Fibroblast of skin of left quadriceps (primary cell): ENCODE results near the gene OCIAD1.

Experiments
- DNase-seq, 2 experiments: peaks; one replicate each; pipeline ENCODE4 v3.0.0-alpha.2; 2013; ENCODE audit warnings: low read depth in 2 of 2

Gene OCIAD1

GRCh38 chr4:48891028-48891619 is 60.2 kb downstream of the OCIAD1 start:
- no peak for DNase-seq

DNA sequence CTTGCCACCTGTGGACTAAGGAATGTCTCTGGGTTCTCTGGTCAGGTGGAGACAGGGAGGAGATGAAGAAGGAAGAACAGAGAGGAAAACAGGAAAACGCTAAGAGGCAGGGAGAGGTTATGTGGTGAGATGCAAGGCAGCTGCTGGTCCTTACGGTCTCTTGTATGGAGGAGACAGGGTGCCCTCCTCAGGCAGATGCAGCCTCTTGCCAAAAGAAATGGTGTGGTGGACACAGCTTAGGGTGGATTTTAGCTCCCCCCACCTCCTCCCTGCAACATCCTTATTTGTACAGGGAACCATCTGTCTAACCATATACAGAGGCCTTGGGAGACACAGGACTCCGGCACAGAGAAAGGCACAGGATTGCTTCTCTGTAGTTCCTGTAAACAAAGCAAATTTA is 66.0 kb downstream of the OCIAD1 start:
- no peak for DNase-seq

GRCh38 chr4:48898733-48899431 is 68.0 kb downstream of the OCIAD1 start:
- no peak for DNase-seq

GRCh38 chr4:48899432-48899749 is 68.5 kb downstream of the OCIAD1 start:
- no peak for DNase-seq

DNA sequence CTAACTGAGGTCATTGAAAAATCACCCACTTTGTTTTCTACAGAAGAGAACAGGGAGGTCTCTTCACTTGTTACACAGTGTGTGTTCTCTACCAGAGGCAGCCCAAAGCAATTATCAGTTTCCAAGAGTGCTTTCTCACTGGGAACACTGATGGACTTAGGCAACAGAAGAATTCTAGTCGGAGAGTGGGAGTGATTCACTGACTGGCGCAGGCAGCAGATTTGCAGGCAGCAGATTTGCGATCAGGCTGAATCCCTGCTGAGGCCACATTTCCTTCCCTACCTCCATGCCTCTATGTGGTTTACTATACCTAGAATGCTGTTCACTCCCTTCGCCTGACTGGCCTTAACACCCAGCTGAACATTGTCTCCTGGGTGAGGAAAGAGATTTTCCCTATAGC is 69.1 kb downstream of the OCIAD1 start:
- no peak for DNase-seq

- no peak for DNase-seq
These were observed 70.3 kb downstream of the OCIAD1 start for GRCh38 chr4:48901196-48901595.

GRCh38 chr4:48902266-48902665 is 71.4 kb downstream of the OCIAD1 start:
- DNase-seq, result no peak

DNA sequence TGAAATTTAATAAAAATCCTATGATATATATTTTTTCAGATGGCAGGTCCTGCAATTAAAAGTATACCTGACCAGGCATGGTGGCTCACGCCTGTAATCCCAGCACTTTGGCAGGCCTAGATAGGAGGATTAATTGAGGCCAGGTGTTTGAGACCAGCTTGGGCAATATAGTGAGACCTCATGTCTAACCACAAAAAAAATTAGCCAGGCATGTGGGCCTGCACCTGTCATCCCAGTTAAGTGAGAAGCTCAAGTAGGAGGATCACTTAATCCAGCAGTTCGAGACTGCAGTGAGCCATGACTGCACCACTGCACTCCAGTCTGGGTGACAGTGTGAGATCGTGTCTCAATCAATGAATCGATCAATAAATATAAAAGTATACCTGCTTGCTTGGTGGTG is 73.2 kb downstream of the OCIAD1 start:
- DNase-seq, result no peak

GRCh38 chr4:48904541-48905142 is 73.8 kb downstream of the OCIAD1 start:
- no peak for DNase-seq

GRCh38 chr4:48905363-48906015 is 74.6 kb downstream of the OCIAD1 start:
- DNase-seq, result no peak

- DNase-seq, result no peak
These were observed 75.6 kb downstream of the OCIAD1 start, which contains the start of gene OCIAD2 for GRCh38 chr4:48906206-48907173. OCIAD2 (minus strand) TSS chr4:48906774; CDS start chr4:48904549, 2,225 bp downstream.

- no peak for DNase-seq
These were observed 77.0 kb downstream of the OCIAD1 start for GRCh38 chr4:48907706-48908477.

- no peak for DNase-seq
These were observed 77.8 kb downstream of the OCIAD1 start for GRCh38 chr4:48908687-48909086.

- DNase-seq, result peak; percentile 88 to 91
These were observed 78.8 kb downstream of the OCIAD1 start for GRCh38 chr4:48909697-48910096.

- DNase-seq, result no peak
These were observed 79.6 kb downstream of the OCIAD1 start for GRCh38 chr4:48910511-48910910.
